ENCODE data around the gene ABCB11. TPM values are rescaled to one million over a fixed set of nuclear protein-coding genes. Genes with fewer than 3 reads are reported as not detected.
A peak's percentile ranks its signal among the peaks of the same experiment; 100 is the strongest.

Gene ABCB11
- total and polyA plus RNA-seq, 9 of the 15 experiments (the other 6 are each of a cell fraction or from before 2014, with no cell fraction given), result 0.04 to 0.51 (median 0.10) TPM; not detected in 1

DNA sequence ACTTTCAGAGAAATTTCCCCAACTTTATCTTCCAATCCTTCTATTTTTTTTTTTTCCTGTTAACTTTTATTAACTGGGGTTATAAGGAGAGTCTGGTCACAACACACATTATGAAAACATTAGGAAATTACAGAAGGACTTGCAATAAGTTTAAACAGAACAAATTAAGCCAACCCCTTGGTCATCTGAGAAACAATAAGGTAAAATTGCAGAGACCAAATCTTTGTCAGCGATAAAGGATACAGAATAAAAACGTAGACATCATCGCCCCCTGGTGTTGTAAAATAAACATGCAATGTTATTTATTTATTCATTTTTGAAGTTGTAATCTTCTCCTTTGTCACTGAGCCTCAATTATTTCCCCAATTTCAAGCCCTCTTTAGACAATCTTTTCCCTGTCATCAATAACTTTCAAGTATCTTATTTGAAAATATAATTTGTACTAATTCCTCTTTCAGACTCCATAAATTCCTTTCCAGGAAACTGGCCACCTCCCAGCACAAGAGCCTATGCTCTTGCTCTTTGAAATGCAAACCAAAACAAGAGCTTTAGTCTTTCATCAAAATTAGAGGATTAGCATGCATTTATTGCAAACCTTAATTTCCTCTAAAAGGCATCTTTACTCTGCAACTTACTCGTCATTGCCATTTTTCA lies 110.5 kb downstream of the ABCB11 start (continued):
- TF ChIP-seq ZNF311 (CRISPR knock-in tag; IDR thresholded peaks at IDR 0.05), result no peak
- TF ChIP-seq, protein P1, sequence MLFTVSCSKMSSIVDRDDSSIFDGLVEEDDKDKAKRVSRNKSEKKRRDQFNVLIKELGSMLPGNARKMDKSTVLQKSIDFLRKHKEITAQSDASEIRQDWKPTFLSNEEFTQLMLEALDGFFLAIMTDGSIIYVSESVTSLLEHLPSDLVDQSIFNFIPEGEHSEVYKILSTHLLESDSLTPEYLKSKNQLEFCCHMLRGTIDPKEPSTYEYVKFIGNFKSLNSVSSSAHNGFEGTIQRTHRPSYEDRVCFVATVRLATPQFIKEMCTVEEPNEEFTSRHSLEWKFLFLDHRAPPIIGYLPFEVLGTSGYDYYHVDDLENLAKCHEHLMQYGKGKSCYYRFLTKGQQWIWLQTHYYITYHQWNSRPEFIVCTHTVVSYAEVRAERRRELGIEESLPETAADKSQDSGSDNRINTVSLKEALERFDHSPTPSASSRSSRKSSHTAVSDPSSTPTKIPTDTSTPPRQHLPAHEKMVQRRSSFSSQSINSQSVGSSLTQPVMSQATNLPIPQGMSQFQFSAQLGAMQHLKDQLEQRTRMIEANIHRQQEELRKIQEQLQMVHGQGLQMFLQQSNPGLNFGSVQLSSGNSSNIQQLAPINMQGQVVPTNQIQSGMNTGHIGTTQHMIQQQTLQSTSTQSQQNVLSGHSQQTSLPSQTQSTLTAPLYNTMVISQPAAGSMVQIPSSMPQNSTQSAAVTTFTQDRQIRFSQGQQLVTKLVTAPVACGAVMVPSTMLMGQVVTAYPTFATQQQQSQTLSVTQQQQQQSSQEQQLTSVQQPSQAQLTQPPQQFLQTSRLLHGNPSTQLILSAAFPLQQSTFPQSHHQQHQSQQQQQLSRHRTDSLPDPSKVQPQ (CRISPR knock-in tag; IDR thresholded peaks at IDR 0.05; ENCODE audit: borderline replicate concordance), result no peak
- no peak for TF ChIP-seq PTRF (tag; IDR thresholded peaks at IDR 0.05)
- no peak for TF ChIP-seq BRCA1 (IDR thresholded peaks at IDR 0.05)
- TF ChIP-seq BRCA1 (CRISPR knock-in tag; IDR thresholded peaks at IDR 0.05), result no peak
- no peak for TF ChIP-seq ZNF561 (CRISPR knock-in tag; conservative IDR thresholded peaks at IDR 0.05)
- 0 out of 2 replicates have a peak, but pooled peaks have one; percentile 10 for TF ChIP-seq NCOR1 (IDR thresholded peaks at IDR 0.05)
- TF ChIP-seq, protein P2, sequence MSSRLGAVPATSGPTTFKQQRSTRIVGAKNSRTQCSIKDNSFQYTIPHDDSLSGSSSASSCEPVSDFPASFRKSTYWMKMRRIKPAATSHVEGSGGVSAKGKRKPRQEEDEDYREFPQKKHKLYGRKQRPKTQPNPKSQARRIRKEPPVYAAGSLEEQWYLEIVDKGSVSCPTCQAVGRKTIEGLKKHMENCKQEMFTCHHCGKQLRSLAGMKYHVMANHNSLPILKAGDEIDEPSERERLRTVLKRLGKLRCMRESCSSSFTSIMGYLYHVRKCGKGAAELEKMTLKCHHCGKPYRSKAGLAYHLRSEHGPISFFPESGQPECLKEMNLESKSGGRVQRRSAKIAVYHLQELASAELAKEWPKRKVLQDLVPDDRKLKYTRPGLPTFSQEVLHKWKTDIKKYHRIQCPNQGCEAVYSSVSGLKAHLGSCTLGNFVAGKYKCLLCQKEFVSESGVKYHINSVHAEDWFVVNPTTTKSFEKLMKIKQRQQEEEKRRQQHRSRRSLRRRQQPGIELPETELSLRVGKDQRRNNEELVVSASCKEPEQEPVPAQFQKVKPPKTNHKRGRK (tag; IDR thresholded peaks at IDR 0.05), result 0 out of 2 replicates have a peak, but pooled peaks have one; percentile 29
- TF ChIP-seq KHSRP (IDR thresholded peaks at IDR 0.05), result no peak
- 0 out of 2 replicates have a peak, but pooled peaks have one; percentile 14 for TF ChIP-seq LARP7 (IDR thresholded peaks at IDR 0.05)
- TF ChIP-seq, protein P3, sequence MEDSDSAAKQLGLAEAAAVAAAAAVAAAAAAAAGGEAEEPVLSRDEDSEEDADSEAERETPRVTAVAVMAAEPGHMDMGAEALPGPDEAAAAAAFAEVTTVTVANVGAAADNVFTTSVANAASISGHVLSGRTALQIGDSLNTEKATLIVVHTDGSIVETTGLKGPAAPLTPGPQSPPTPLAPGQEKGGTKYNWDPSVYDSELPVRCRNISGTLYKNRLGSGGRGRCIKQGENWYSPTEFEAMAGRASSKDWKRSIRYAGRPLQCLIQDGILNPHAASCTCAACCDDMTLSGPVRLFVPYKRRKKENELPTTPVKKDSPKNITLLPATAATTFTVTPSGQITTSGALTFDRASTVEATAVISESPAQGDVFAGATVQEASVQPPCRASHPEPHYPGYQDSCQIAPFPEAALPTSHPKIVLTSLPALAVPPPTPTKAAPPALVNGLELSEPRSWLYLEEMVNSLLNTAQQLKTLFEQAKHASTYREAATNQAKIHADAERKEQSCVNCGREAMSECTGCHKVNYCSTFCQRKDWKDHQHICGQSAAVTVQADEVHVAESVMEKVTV (CRISPR knock-in tag; IDR thresholded peaks at IDR 0.05), result peak; percentile 93
- TF ChIP-seq, protein P4, sequence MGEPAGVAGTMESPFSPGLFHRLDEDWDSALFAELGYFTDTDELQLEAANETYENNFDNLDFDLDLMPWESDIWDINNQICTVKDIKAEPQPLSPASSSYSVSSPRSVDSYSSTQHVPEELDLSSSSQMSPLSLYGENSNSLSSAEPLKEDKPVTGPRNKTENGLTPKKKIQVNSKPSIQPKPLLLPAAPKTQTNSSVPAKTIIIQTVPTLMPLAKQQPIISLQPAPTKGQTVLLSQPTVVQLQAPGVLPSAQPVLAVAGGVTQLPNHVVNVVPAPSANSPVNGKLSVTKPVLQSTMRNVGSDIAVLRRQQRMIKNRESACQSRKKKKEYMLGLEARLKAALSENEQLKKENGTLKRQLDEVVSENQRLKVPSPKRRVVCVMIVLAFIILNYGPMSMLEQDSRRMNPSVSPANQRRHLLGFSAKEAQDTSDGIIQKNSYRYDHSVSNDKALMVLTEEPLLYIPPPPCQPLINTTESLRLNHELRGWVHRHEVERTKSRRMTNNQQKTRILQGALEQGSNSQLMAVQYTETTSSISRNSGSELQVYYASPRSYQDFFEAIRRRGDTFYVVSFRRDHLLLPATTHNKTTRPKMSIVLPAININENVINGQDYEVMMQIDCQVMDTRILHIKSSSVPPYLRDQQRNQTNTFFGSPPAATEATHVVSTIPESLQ (CRISPR knock-in tag; IDR thresholded peaks at IDR 0.05), result no peak
- TF ChIP-seq, protein P5, sequence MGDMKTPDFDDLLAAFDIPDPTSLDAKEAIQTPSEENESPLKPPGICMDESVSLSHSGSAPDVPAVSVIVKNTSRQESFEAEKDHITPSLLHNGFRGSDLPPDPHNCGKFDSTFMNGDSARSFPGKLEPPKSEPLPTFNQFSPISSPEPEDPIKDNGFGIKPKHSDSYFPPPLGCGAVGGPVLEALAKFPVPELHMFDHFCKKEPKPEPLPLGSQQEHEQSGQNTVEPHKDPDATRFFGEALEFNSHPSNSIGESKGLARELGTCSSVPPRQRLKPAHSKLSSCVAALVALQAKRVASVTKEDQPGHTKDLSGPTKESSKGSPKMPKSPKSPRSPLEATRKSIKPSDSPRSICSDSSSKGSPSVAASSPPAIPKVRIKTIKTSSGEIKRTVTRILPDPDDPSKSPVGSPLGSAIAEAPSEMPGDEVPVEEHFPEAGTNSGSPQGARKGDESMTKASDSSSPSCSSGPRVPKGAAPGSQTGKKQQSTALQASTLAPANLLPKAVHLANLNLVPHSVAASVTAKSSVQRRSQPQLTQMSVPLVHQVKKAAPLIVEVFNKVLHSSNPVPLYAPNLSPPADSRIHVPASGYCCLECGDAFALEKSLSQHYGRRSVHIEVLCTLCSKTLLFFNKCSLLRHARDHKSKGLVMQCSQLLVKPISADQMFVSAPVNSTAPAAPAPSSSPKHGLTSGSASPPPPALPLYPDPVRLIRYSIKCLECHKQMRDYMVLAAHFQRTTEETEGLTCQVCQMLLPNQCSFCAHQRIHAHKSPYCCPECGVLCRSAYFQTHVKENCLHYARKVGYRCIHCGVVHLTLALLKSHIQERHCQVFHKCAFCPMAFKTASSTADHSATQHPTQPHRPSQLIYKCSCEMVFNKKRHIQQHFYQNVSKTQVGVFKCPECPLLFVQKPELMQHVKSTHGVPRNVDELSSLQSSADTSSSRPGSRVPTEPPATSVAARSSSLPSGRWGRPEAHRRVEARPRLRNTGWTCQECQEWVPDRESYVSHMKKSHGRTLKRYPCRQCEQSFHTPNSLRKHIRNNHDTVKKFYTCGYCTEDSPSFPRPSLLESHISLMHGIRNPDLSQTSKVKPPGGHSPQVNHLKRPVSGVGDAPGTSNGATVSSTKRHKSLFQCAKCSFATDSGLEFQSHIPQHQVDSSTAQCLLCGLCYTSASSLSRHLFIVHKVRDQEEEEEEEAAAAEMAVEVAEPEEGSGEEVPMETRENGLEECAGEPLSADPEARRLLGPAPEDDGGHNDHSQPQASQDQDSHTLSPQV (IDR thresholded peaks at IDR 0.05), result peak; percentile 62; the same call in 1 of the 2 replicates
